ENCODE measurements around the gene DLEC1. TPM values are rescaled to one million over a fixed set of nuclear protein-coding genes. Genes with fewer than 3 reads are reported as not detected.

The DLEC1 gene
- polyA plus RNA-seq, 1 donor from 2014 or later: 0.25 TPM

- Histone ChIP-seq H3K9ac (ENCODE audit: low read length) (no peak overlapping the region), H2AFZ (ENCODE audit: low read depth, low read length) (no peak overlapping the region), H3K27ac (ENCODE audit: low read length) (no peak overlapping the region)
These were observed 77.6 kb downstream of the DLEC1 start for GRCh38 chr3:38116471-38117162.

More at GRCh38 chr3:38116471-38117162, 77.6 kb downstream of the DLEC1 start:
- H3K36me3 ChIP-seq (ENCODE audit: insufficient read depth, low read length): no peaks in the 10 kb centered on the region
- H3K9me3 ChIP-seq (ENCODE audit: low read length): no peaks in the 10 kb centered on the region
- H3K9me2 ChIP-seq (ENCODE audit: insufficient read depth, low read length): no peaks in the 10 kb centered on the region
- H3K27me3 ChIP-seq (ENCODE audit: insufficient read depth, low read depth, low read length): no peaks in the 10 kb centered on the region
- H3K79me2 ChIP-seq (replicated peaks; ENCODE audit: insufficient read depth, low read length): no peaks in the 10 kb centered on the region
- H3K4me3 ChIP-seq (ENCODE audit: low read length): no peak overlapping the region
- H4K20me1 ChIP-seq (ENCODE audit: insufficient read depth): no peaks in the 10 kb centered on the region
- no peaks in the 10 kb centered on the region for H3F3A ChIP-seq (ENCODE audit: insufficient read depth, low read length, poor library complexity, severe bottlenecking)
- TF ChIP-seq POLR2AphosphoS5 (IDR thresholded peaks at IDR 0.05) (no peak), RAD21 (conservative IDR thresholded peaks at IDR 0.05) (no peak), EZH2 (IDR thresholded peaks at IDR 0.05; ENCODE audit: borderline replicate concordance, insufficient read depth, low read length, poor library complexity, severe bottlenecking) (no peak), CTCF (IDR thresholded peaks at IDR 0.05; ENCODE audit: poor library complexity, severe bottlenecking) (no peak), TAF1 (IDR thresholded peaks at IDR 0.05; ENCODE audit: low read depth) (no peak), REST (IDR thresholded peaks at IDR 0.05; ENCODE audit: borderline replicate concordance) (no peak), EP300 (conservative IDR thresholded peaks at IDR 0.05; ENCODE audit: poor library complexity, severe bottlenecking) (no peak), SMC3 (conservative IDR thresholded peaks at IDR 0.05; ENCODE audit: poor library complexity) (no peak), MXI1 (conservative IDR thresholded peaks at IDR 0.05; ENCODE audit: poor library complexity, severe bottlenecking) (no peak)
- no peak overlapping the region for H3K4me2 ChIP-seq (ENCODE audit: low read length)
